ENCODE measurements around the gene ABCC1. TPM values are rescaled to one million over a fixed set of nuclear protein-coding genes. Genes with fewer than 3 reads are reported as not detected.
A peak's percentile ranks its signal among the peaks of the same experiment; 100 is the strongest.

The ABCC1 gene
- total RNA-seq, 1 experiment from 2014 or later: 16.1 TPM

DNA sequence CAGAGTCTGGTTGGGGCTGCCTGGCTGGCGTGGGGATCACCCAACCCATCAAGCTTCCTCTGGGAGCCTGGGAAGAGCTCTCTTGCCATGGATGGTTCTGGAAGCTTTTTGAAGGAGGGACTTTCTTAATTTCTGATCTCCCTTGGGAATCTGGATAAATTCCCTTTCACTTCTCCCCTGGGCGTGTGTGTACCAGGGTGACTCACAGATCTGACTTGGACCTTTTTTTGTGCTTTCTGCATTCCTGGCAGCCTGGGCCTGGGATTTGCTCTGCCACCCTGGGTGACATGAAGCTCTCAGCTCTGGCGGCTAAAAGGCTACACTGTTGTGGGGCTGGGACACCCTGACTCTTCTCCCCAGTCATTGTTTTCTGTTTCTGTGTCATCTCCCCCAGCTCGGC is 70.1 kb downstream of the ABCC1 start:
- H3K27me3 ChIP-seq (ENCODE audit: low read length): no peaks in the 10 kb centered on the region
- peak overlapping the region; percentile 89 for H3K27ac ChIP-seq (ENCODE audit: low read length)
- intact Hi-C loops (cut with micrococcal nuclease): loop anchor here (5.0 to 10.0 kb wide), 2 partner anchors 72 to 145 kb away; partner anchors contain the start of gene ABCC1
- peaks cover 67% of the 10 kb centered on the region for H3K4me1 ChIP-seq (ENCODE audit: insufficient read depth, low read length)
- H3K36me3 ChIP-seq (ENCODE audit: low read depth, low read length): peaks cover 9% of the 10 kb centered on the region
- no peaks in the 10 kb centered on the region for H3F3A ChIP-seq (ENCODE audit: low read length, unreplicated experiment)
- no peaks in the 10 kb centered on the region for H3K9me3 ChIP-seq (ENCODE audit: low read length)
- peak overlapping the region; percentile 64 for H3K4me2 ChIP-seq (ENCODE audit: low read length)
- H3K9ac ChIP-seq (ENCODE audit: low read length): peak overlapping the region; percentile 50
- no peak for TF ChIP-seq EZH2 (IDR thresholded peaks at IDR 0.05; ENCODE audit: low read length, unreplicated experiment)
- no peak for TF ChIP-seq EZH2phosphoT487 (IDR thresholded peaks at IDR 0.05; ENCODE audit: borderline replicate concordance, low read length)
- TF ChIP-seq CTCF (conservative IDR thresholded peaks at IDR 0.05; ENCODE audit: low read depth, low read length): no peak
- POLR2A ChIA-PET (ENCODE audit: unreplicated experiment): interaction anchor here (1.5 kb wide), 1 partner anchor 26 kb away, joined by 3 read pairs; no protein-coding TSS in a partner anchor
- peak; percentile 80 for DNase-seq
- CTCF ChIA-PET: no interaction called here
- H3K4me3 ChIP-seq (ENCODE audit: low read length): no peak overlapping the region
- no peaks in the 10 kb centered on the region for H4K20me1 ChIP-seq (ENCODE audit: low read length)
- BruUV-seq (replicated peaks): no TSS peak
- H3K79me2 ChIP-seq (ENCODE audit: low read length): peaks cover 28% of the 10 kb centered on the region
- ATAC-seq: peak; percentile 49
- no peaks in the 10 kb centered on the region for H3K9me2 ChIP-seq (replicated peaks; ENCODE audit: low read length)
- H2AFZ ChIP-seq (ENCODE audit: low read length): no peak overlapping the region

GRCh38 chr16:16020291-16020690 is 70.9 kb downstream of the ABCC1 start:
- no peak for DNase-seq
- peaks cover 9% of the 10 kb centered on the region for H3K36me3 ChIP-seq (ENCODE audit: low read depth, low read length)
- POLR2A ChIA-PET (ENCODE audit: unreplicated experiment): no interaction called here
- ATAC-seq: no peak
- CTCF ChIA-PET: no interaction called here
- H3K27me3 ChIP-seq (ENCODE audit: low read length): no peaks in the 10 kb centered on the region
- no peak overlapping the region for H3K4me3 ChIP-seq (ENCODE audit: low read length)
- no peak overlapping the region for H2AFZ ChIP-seq (ENCODE audit: low read length)
- H3K9me2 ChIP-seq (replicated peaks; ENCODE audit: low read length): no peaks in the 10 kb centered on the region
- H3K27ac ChIP-seq (ENCODE audit: low read length): peak overlapping the region; percentile 89; the same call in 1 of the 2 replicates
- H4K20me1 ChIP-seq (ENCODE audit: low read length): no peaks in the 10 kb centered on the region
- H3K9ac ChIP-seq (ENCODE audit: low read length): no peak overlapping the region
- TF ChIP-seq EZH2phosphoT487 (IDR thresholded peaks at IDR 0.05; ENCODE audit: borderline replicate concordance, low read length): no peak
- TF ChIP-seq CTCF (conservative IDR thresholded peaks at IDR 0.05; ENCODE audit: low read depth, low read length): no peak
- no peak for TF ChIP-seq EZH2 (IDR thresholded peaks at IDR 0.05; ENCODE audit: low read length, unreplicated experiment)
- intact Hi-C loops (cut with micrococcal nuclease): no loop called here
- peaks cover 27% of the 10 kb centered on the region for H3K79me2 ChIP-seq (ENCODE audit: low read length)
- 0 out of 2 replicates have a peak overlapping the region, but pooled peaks have one; percentile 64 for H3K4me2 ChIP-seq (ENCODE audit: low read length)
- no peaks in the 10 kb centered on the region for H3F3A ChIP-seq (ENCODE audit: low read length, unreplicated experiment)
- peaks cover 67% of the 10 kb centered on the region for H3K4me1 ChIP-seq (ENCODE audit: insufficient read depth, low read length)
- no peaks in the 10 kb centered on the region for H3K9me3 ChIP-seq (ENCODE audit: low read length)
- BruUV-seq (replicated peaks): no TSS peak

DNA sequence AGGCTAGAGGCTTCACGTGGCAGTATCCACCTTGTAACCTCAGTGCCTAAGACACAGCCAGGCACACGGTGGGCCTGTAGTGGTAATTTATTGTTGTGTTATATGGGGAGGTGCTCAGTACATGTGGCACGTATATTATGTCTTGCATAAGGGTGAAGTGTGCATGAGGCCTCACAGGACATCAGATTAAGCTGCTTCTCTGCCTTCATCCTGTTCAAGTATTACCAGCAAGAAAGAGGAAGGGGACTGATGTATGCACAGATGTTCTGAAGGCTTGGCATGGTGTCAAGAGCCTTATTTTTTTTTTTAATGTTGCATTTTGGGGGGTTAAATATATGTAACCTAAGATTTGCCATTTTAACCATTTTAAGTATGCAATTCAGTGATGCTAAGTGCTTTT is 71.6 kb downstream of the ABCC1 start:
- H3K9me2 ChIP-seq (replicated peaks; ENCODE audit: low read length): no peaks in the 10 kb centered on the region
- no peak overlapping the region for H3K9ac ChIP-seq (ENCODE audit: low read length)
- DNase-seq (no peak), ATAC-seq (no peak)
- no peaks in the 10 kb centered on the region for H3K9me3 ChIP-seq (ENCODE audit: low read length)
- intact Hi-C loops (cut with micrococcal nuclease): no loop called here
- H3K27me3 ChIP-seq (ENCODE audit: low read length): no peaks in the 10 kb centered on the region
- ChIA-PET POLR2A (ENCODE audit: unreplicated experiment) (no interaction called here), CTCF (no interaction called here)
- peaks cover 69% of the 10 kb centered on the region for H3K4me1 ChIP-seq (ENCODE audit: insufficient read depth, low read length)
- H2AFZ ChIP-seq (ENCODE audit: low read length): no peak overlapping the region
- TF ChIP-seq EZH2 (IDR thresholded peaks at IDR 0.05; ENCODE audit: low read length, unreplicated experiment): no peak
- TF ChIP-seq EZH2phosphoT487 (IDR thresholded peaks at IDR 0.05; ENCODE audit: borderline replicate concordance, low read length): no peak
- TF ChIP-seq CTCF (conservative IDR thresholded peaks at IDR 0.05; ENCODE audit: low read depth, low read length): no peak
- H3F3A ChIP-seq (ENCODE audit: low read length, unreplicated experiment): no peaks in the 10 kb centered on the region
- no peak overlapping the region for H3K4me2 ChIP-seq (ENCODE audit: low read length)
- no peak overlapping the region for H3K27ac ChIP-seq (ENCODE audit: low read length)
- BruUV-seq (replicated peaks): no TSS peak
- H3K79me2 ChIP-seq (ENCODE audit: low read length): peaks cover 21% of the 10 kb centered on the region
- peaks cover 9% of the 10 kb centered on the region for H3K36me3 ChIP-seq (ENCODE audit: low read depth, low read length)
- H4K20me1 ChIP-seq (ENCODE audit: low read length): no peaks in the 10 kb centered on the region
- no peak overlapping the region for H3K4me3 ChIP-seq (ENCODE audit: low read length)

Data from PC-3 (cell line).